H9 (cell line): ENCODE results near the gene CHAF1A. TPM values are rescaled to one million over a fixed set of nuclear protein-coding genes. Genes with fewer than 3 reads are reported as not detected.

Experiments
- DNase-seq: peaks from one replicate; pipeline ENCODE4 v3.0.0-alpha.2; 2017
- H2AFZ ChIP-seq: one replicate; pipeline ENCODE4 v1.6.1; 2013; ENCODE audit warnings: mild to moderate bottlenecking, low read length, control low read depth, moderate library complexity
- H2AK5ac ChIP-seq: 2 replicates; pipeline ENCODE4 v1.6.1; 2013; ENCODE audit warnings: low read length, control low read depth, mixed read lengths; ENCODE audit not compliant: insufficient read length
- H2BK120ac ChIP-seq: one replicate; pipeline ENCODE4 v1.6.1; 2013; ENCODE audit warnings: low read depth, mild to moderate bottlenecking, low read length, control low read depth, inconsistent platforms; ENCODE audit not compliant: poor library complexity, severe bottlenecking
- H2BK12ac ChIP-seq: 2 replicates; pipeline ENCODE4 v1.6.1; 2013; ENCODE audit warnings: low read length, control low read depth, mixed read lengths, low read depth; ENCODE audit not compliant: insufficient read length
- H2BK15ac ChIP-seq: 2 replicates; pipeline ENCODE4 v1.6.1; 2013; ENCODE audit warnings: low read depth, low read length, control low read depth
- H2BK20ac ChIP-seq: one replicate; pipeline ENCODE4 v1.6.1; 2013; ENCODE audit warnings: low read depth, mild to moderate bottlenecking, low read length, control low read depth, inconsistent platforms; ENCODE audit not compliant: poor library complexity, severe bottlenecking
- H2BK5ac ChIP-seq: 2 replicates; pipeline ENCODE4 v1.6.1; 2013; ENCODE audit warnings: low read length, control low read depth, mixed read lengths; ENCODE audit not compliant: insufficient read length
- H3K14ac ChIP-seq: 2 replicates; pipeline ENCODE4 v1.6.1; 2013; ENCODE audit warnings: low read length, control low read depth; ENCODE audit not compliant: insufficient read depth
- H3K18ac ChIP-seq: 2 replicates; pipeline ENCODE4 v1.6.1; 2013; ENCODE audit warnings: low read depth, mild to moderate bottlenecking, mixed read lengths, low read length, control low read depth; ENCODE audit not compliant: insufficient read length
- H3K23ac ChIP-seq: 2 replicates; pipeline ENCODE4 v1.6.1; 2013; ENCODE audit warnings: low read length, control low read depth, mixed read lengths, low read depth; ENCODE audit not compliant: insufficient read length
- H3K23me2 ChIP-seq: 2 replicates; pipeline ENCODE4 v1.6.1; 2013; ENCODE audit warnings: low read depth, mild to moderate bottlenecking, mixed read lengths, low read length, control low read depth; ENCODE audit not compliant: insufficient read length, poor library complexity, severe bottlenecking
- H3K27ac ChIP-seq: 2 replicates; pipeline ENCODE4 v1.5.1; 2013; ENCODE audit warnings: low read length, control low read depth, mixed read lengths, low read depth; ENCODE audit not compliant: insufficient read length
- H3K27me3 ChIP-seq: 2 replicates; pipeline ENCODE4 v1.6.1; 2013; ENCODE audit warnings: low read length, control low read depth, inconsistent platforms; ENCODE audit not compliant: insufficient read depth
- H3K4ac ChIP-seq: 2 replicates; pipeline ENCODE4 v1.6.1; 2013; ENCODE audit warnings: low read depth, mild to moderate bottlenecking, control low read depth, inconsistent platforms, low read length, moderate library complexity
- H3K4me1 ChIP-seq: 2 replicates; pipeline ENCODE4 v1.6.1; 2013; ENCODE audit warnings: low read length, control low read depth, inconsistent platforms; ENCODE audit not compliant: insufficient read depth
- H3K4me2 ChIP-seq: 2 replicates; pipeline ENCODE4 v1.6.1; 2013; ENCODE audit warnings: low read length, control low read depth, mixed read lengths; ENCODE audit not compliant: insufficient read length, insufficient read depth
- H3K56ac ChIP-seq: 2 replicates; pipeline ENCODE4 v1.6.1; 2013; ENCODE audit warnings: low read depth, mild to moderate bottlenecking, mixed read lengths, low read length, control low read depth; ENCODE audit not compliant: insufficient read length
- H3K79me1 ChIP-seq: 2 replicates; pipeline ENCODE4 v1.6.1; 2013; ENCODE audit warnings: low read depth, mild to moderate bottlenecking, moderate library complexity, low read length, control low read depth, inconsistent platforms; ENCODE audit not compliant: insufficient read depth, poor library complexity, severe bottlenecking
- H3K79me2 ChIP-seq: 2 replicates; pipeline ENCODE4 v1.6.1; 2013; ENCODE audit warnings: low read length, control low read depth, inconsistent platforms; ENCODE audit not compliant: insufficient read depth
- H3K9ac ChIP-seq: 2 replicates; pipeline ENCODE4 v1.6.1; 2013; ENCODE audit warnings: low read length, control low read depth, mixed read lengths; ENCODE audit not compliant: insufficient read length; ENCODE audit errors: extremely low read depth
- H3K9me3 ChIP-seq: one replicate; pipeline ENCODE4 v1.6.1; 2013; ENCODE audit warnings: low read depth, low read length, inconsistent platforms; ENCODE audit not compliant: control insufficient read depth
- H3T11ph ChIP-seq: one replicate; pipeline ENCODE4 v1.6.1; 2013; ENCODE audit warnings: mild to moderate bottlenecking, low read length, control low read depth, inconsistent platforms
- H4K20me1 ChIP-seq: one replicate; pipeline ENCODE4 v1.6.1; 2013; ENCODE audit not compliant: control insufficient read depth, insufficient read length, insufficient read depth
- H4K5ac ChIP-seq: 2 replicates; pipeline ENCODE4 v1.6.1; 2013; ENCODE audit warnings: low read depth, mild to moderate bottlenecking, mixed read lengths, low read length, control low read depth; ENCODE audit not compliant: insufficient read length
- H4K8ac ChIP-seq: replicated peaks from 2 replicates; pipeline ENCODE4 v1.6.1; 2013; ENCODE audit warnings: low read length, control low read depth, mixed read lengths, low read depth; ENCODE audit not compliant: insufficient read length
- H4K91ac ChIP-seq: 2 replicates; pipeline ENCODE4 v1.6.1; 2013; ENCODE audit warnings: low read depth, mild to moderate bottlenecking, moderate library complexity, mixed read lengths, low read length, control low read depth; ENCODE audit not compliant: insufficient read length
- H3K27ac Mint-ChIP-seq, 3 experiments: 2 replicates in 2 of 3; 3 replicates in 1 of 3; pipeline ENCODE4 v1.8.0; 2020 to 2021; ENCODE audit warnings: mixed read lengths in 3 of 3, mild to moderate bottlenecking in 1 of 3, moderate library complexity in 1 of 3
- H3K27me3 Mint-ChIP-seq: 2 replicates; pipeline ENCODE4 v1.8.0; 2021; ENCODE audit warnings: low read depth, mild to moderate bottlenecking, moderate library complexity, mixed read lengths
- H3K36me3 Mint-ChIP-seq, 3 experiments: 2 replicates in 2 of 3; 3 replicates in 1 of 3; pipeline ENCODE4 v1.8.0; 2020 to 2021; ENCODE audit warnings: low read depth in 3 of 3, mixed read lengths in 3 of 3; ENCODE audit not compliant: insufficient read depth in 1 of 3
- H3K4me1 Mint-ChIP-seq, 2 experiments: 2 replicates each; pipeline ENCODE4 v1.8.0; 2020; ENCODE audit warnings: mixed read lengths in 2 of 2
- H3K4me3 Mint-ChIP-seq, 2 experiments: 2 replicates in 1 of 2; 3 replicates in 1 of 2; pipeline ENCODE4 v1.8.0; 2020 to 2021; ENCODE audit warnings: mild to moderate bottlenecking in 2 of 2, mixed read lengths in 2 of 2, moderate library complexity in 1 of 2
- H3K9me3 Mint-ChIP-seq, 2 experiments: 2 replicates in 1 of 2; 3 replicates in 1 of 2; pipeline ENCODE4 v1.8.0; 2020; ENCODE audit warnings: mild to moderate bottlenecking in 2 of 2, mixed read lengths in 2 of 2, moderate library complexity in 1 of 2
- CTCF ChIP-seq: fragments of 200-600 bp; sonication (generic); conservative IDR thresholded peaks from 3 replicates; pipeline ENCODE4 v1.8.0; 2021; ENCODE audit warnings: antibody characterized with exemption, mild to moderate bottlenecking
- WGBS: extraction: QIAGEN DNeasy Blood & Tissue Kit; methylation state at CpG from one replicate; pipeline ENCODE4 v1.1.7; 2013; ENCODE audit warnings: missing lambda C conversion rate, low lambda C conversion rate, mixed read lengths; ENCODE audit not compliant: insufficient read length; ENCODE audit errors: extremely low coverage; 5-methylcytosine and 5-hydroxymethylcytosine counted together
- total RNA-seq: library from RNA; stranded (reverse); gene quantifications from 2 replicates; pipeline ENCODE4 v1.2.1, GENCODE V29; 2021

CHAF1A gene
- total RNA-seq, 1 experiment from 2014 or later: 143 TPM

- no peaks in the 10 kb centered on the region for H3K4me1 ChIP-seq
- no CpG with 5 or more reads among the region's 36 CpGs for WGBS
- H4K20me1 ChIP-seq: peaks cover 2% of the 10 kb centered on the region
- H3K9ac ChIP-seq: no peak overlapping the region
- no peak overlapping the region for H2BK12ac ChIP-seq
- Mint-ChIP-seq H3K4me1 (0 out of 4 replicates have a peak, but pooled peaks cover 0 to 5% of the 10 kb centered on the region in 2 experiments), H3K36me3 (peaks cover 21 to 61% (median 51%) of the 10 kb centered on the region in 3 experiments), H3K4me3 (no peak overlapping the region; a peak in 1 of 5 replicates), H3K9me3 (no peaks in the 10 kb centered on the region), H3K27me3 (no peaks in the 10 kb centered on the region; the same call in 1 of the 2 replicates), H3K27ac (no peak overlapping the region; a peak in 1 of 7 replicates)
- DNase-seq: no peak
- H3K14ac ChIP-seq: no peak overlapping the region
- no peak overlapping the region for H2BK5ac ChIP-seq
- H2BK20ac ChIP-seq: no peak overlapping the region
- no peak overlapping the region for H4K5ac ChIP-seq
- H2BK120ac ChIP-seq: no peak overlapping the region
- H3K9me3 ChIP-seq: no peaks in the 10 kb centered on the region
- H2AFZ ChIP-seq: no peak overlapping the region
- no peak for TF ChIP-seq CTCF
- H2AK5ac ChIP-seq: no peak overlapping the region
- H4K8ac ChIP-seq: no peak overlapping the region
- no peak overlapping the region for H3K56ac ChIP-seq
- H3K79me1 ChIP-seq: no peaks in the 10 kb centered on the region
- H2BK15ac ChIP-seq: no peak overlapping the region
- H4K91ac ChIP-seq: no peak overlapping the region
- H3K23me2 ChIP-seq: no peaks in the 10 kb centered on the region
- no peak overlapping the region for H3T11ph ChIP-seq
- no peak overlapping the region for H3K4me2 ChIP-seq
- H3K79me2 ChIP-seq: no peaks in the 10 kb centered on the region
- H3K27ac ChIP-seq: no peak overlapping the region
- H3K23ac ChIP-seq: no peak overlapping the region
- H3K4ac ChIP-seq: no peak overlapping the region
- H3K27me3 ChIP-seq: no peaks in the 10 kb centered on the region
- H3K18ac ChIP-seq: no peak overlapping the region
Measured at GRCh38 chr19:4444765-4445741, 42.6 kb downstream of the CHAF1A start.
